Endothelial cell of umbilical vein (primary cell): ENCODE measurements around the gene LRRC17. TPM values are rescaled to one million over a fixed set of nuclear protein-coding genes. Genes with fewer than 3 reads are reported as not detected.

Source experiments
- BruUV-seq: library from RNA; stranded (reverse); fragments of 400-500 nt; replicated peaks from 2 replicates; lab custom pipeline; 2021; lab: Mats Ljungman, UMichigan
- CTCF ChIA-PET: fragments of 300-600, 350-600 bp; sonication (Branson Sonifier 250); formaldehyde crosslinking; loops from one replicate; lab custom pipeline; 2021; ENCODE audit warnings: antibody characterized with exemption, inconsistent platforms; lab: Charles Lee
- POLR2A ChIA-PET: fragments of 300-600, 350-600 bp; sonication (Branson Sonifier 250); formaldehyde crosslinking; loops from one replicate; lab custom pipeline; 2021; ENCODE audit warnings: antibody characterized with exemption, inconsistent platforms; lab: Charles Lee
- DNase-seq: peaks from one replicate; pipeline ENCODE4 v3.0.0-alpha.2; 2011; ENCODE audit warnings: low read depth, low spot score
- FAIRE-seq: peaks from 2 replicates; lab custom pipeline; 2011; peaks lifted over from hg19 to GRCh38; lab: Jason Lieb, UNC
- H2AFZ ChIP-seq: 2 replicates; pipeline ENCODE4 v1.6.0; 2012; ENCODE audit warnings: low read depth, low read length, control low read depth, inconsistent platforms
- H3K27ac ChIP-seq: 2 replicates; pipeline ENCODE4 v1.5.1; 2011; ENCODE audit warnings: low read depth, mild to moderate bottlenecking, control low read depth, low read length, moderate library complexity; ENCODE audit not compliant: insufficient read depth
- H3K27me3 ChIP-seq, 2 experiments: 2 replicates each; pipeline versions ENCODE4 v1.6.0 to v1.6.1; 2011; ENCODE audit warnings: low read length in 2 of 2, mixed read lengths in 1 of 2; ENCODE audit not compliant: control insufficient read depth in 2 of 2, insufficient read depth in 2 of 2
- H3K36me3 ChIP-seq, 2 experiments: 2 replicates in 1 of 2; 3 replicates in 1 of 2; pipeline ENCODE4 v1.5.1; 2011; ENCODE audit warnings: low read length in 2 of 2, mild to moderate bottlenecking in 1 of 2, moderate library complexity in 1 of 2; ENCODE audit not compliant: control insufficient read depth in 2 of 2, insufficient read depth in 2 of 2; ENCODE audit errors: extremely low read depth in 1 of 2
- H3K4me1 ChIP-seq: 3 replicates; pipeline ENCODE4 v1.5.1; 2011; ENCODE audit warnings: mild to moderate bottlenecking, low read length; ENCODE audit not compliant: control insufficient read depth, insufficient read depth; ENCODE audit errors: extremely low read depth
- H3K4me2 ChIP-seq: 2 replicates; pipeline ENCODE4 v1.6.1; 2011; ENCODE audit warnings: low read length, control low read depth, mixed read lengths; ENCODE audit not compliant: insufficient read depth
- H3K4me3 ChIP-seq, 3 experiments: fragments of 200-600 bp in 1 of 3; sonication (generic), shearing (Covaris generic) in 1 of 3; replicated peaks in 1 of 3; 2 replicates each; pipeline ENCODE4 v1.5.1; 2011 to 2016; ENCODE audit warnings: control low read depth in 3 of 3, low read length in 3 of 3, mild to moderate bottlenecking in 2 of 3, inconsistent platforms in 1 of 3, low read depth in 1 of 3, moderate library complexity in 1 of 3; ENCODE audit not compliant: insufficient read depth in 1 of 3
- H3K79me2 ChIP-seq: 2 replicates; pipeline ENCODE4 v1.6.0; 2012; ENCODE audit warnings: low read length, inconsistent platforms; ENCODE audit not compliant: control insufficient read depth, insufficient read depth
- H3K9ac ChIP-seq: replicated peaks from 2 replicates; pipeline ENCODE3; 2011; ENCODE audit warnings: low read length, control low read depth; ENCODE audit not compliant: insufficient read depth; ENCODE audit errors: extremely low read depth
- H3K9me1 ChIP-seq: replicated peaks from 3 replicates; pipeline ENCODE4 v1.6.0; 2011; ENCODE audit warnings: mild to moderate bottlenecking, low read length; ENCODE audit not compliant: control insufficient read depth, insufficient read depth; ENCODE audit errors: extremely low read depth
- H3K9me3 ChIP-seq: replicated peaks from 2 replicates; pipeline ENCODE4 v1.5.1; 2012; ENCODE audit warnings: low read length, inconsistent platforms; ENCODE audit not compliant: control insufficient read depth, insufficient read depth
- H4K20me1 ChIP-seq: replicated peaks from 2 replicates; pipeline ENCODE3; 2011; ENCODE audit warnings: mild to moderate bottlenecking, low read length; ENCODE audit not compliant: control insufficient read depth, insufficient read depth; ENCODE audit errors: extremely low read depth
- EZH2 ChIP-seq: IDR thresholded peaks from 2 replicates; pipeline ENCODE4 v1.6.1; 2012; ENCODE audit warnings: borderline replicate concordance, low read depth, mild to moderate bottlenecking, moderate library complexity, low read length, inconsistent platforms; ENCODE audit not compliant: severe bottlenecking
- FOS ChIP-seq: IDR thresholded peaks from 2 replicates; pipeline ENCODE4 v1.6.1; 2011; ENCODE audit warnings: mild to moderate bottlenecking, low read length, moderate library complexity, borderline replicate concordance; ENCODE audit not compliant: insufficient read depth
- GATA2 ChIP-seq: IDR thresholded peaks from 2 replicates; pipeline ENCODE4 v1.7.0; 2011; ENCODE audit warnings: low read depth, mild to moderate bottlenecking, moderate library complexity, mixed read lengths, low read length; ENCODE audit not compliant: insufficient read length, insufficient read depth
- JUN ChIP-seq: IDR thresholded peaks from 2 replicates; pipeline ENCODE4 v1.6.1; 2011; ENCODE audit warnings: borderline replicate concordance, low read depth; ENCODE audit not compliant: insufficient read length, insufficient read depth
- MYC ChIP-seq: IDR thresholded peaks from one replicate; pipeline ENCODE4 v1.6.1; 2011; ENCODE audit warnings: mild to moderate bottlenecking, low read depth, low read length
- POLR2AphosphoS5 ChIP-seq: IDR thresholded peaks from 2 replicates; pipeline ENCODE4 v1.6.1; 2012; ENCODE audit warnings: low read depth, mild to moderate bottlenecking, control low read depth, low read length, moderate library complexity; ENCODE audit not compliant: insufficient read depth
- dilution Hi-C: fragments of 300-500 bp; cut with MboI; formaldehyde crosslinking; loops from one replicate; pipeline ENCODE4 v1.15.0; 2019; ENCODE audit warnings: low sequenced_read_pairs; ENCODE audit not compliant: extremely low pct_ligation_motif_present
- intact Hi-C: fragments of 100-400 bp; cut with micrococcal nuclease; formaldehyde crosslinking; loops from one replicate; pipeline ENCODE4 v1.10.0; 2022
- polyA plus RNA-seq, 4 experiments: library from polyadenylated mRNA; depleted of rRNA in 3 of 4; stranded (reverse) in 3 of 4; unstranded in 1 of 4; fragments of >200 nt; gene quantifications; 2 replicates each; pipeline versions ENCODE4 v1.2.1 to v1.2.3, GENCODE V29; 2011 to 2012; ENCODE audit warnings: missing spikeins in 1 of 4
- total RNA-seq: library from RNA; stranded (reverse); gene quantifications from 2 replicates; pipeline ENCODE4 v1.2.3, GENCODE V29; 2021
- TF ChIP-seq, protein P1 (sequence below), 2 donors: IDR thresholded peaks; 1 replicate in 1 of 2; 2 replicates in 1 of 2; pipeline ENCODE4 v1.5.1; 2011; ENCODE audit warnings: low read length in 2 of 2, mild to moderate bottlenecking in 2 of 2, moderate library complexity in 2 of 2, control low read depth in 1 of 2, inconsistent platforms in 1 of 2, low read depth in 1 of 2; ENCODE audit not compliant: insufficient read depth in 1 of 2; ENCODE audit errors: extremely low read depth in 1 of 2

The LRRC17 gene
- total and polyA plus RNA-seq, 2 donors (not counting 3 experiments of a cell fraction or from before 2014, with no cell fraction given) = 22.7 to 33.7 TPM

DNA sequence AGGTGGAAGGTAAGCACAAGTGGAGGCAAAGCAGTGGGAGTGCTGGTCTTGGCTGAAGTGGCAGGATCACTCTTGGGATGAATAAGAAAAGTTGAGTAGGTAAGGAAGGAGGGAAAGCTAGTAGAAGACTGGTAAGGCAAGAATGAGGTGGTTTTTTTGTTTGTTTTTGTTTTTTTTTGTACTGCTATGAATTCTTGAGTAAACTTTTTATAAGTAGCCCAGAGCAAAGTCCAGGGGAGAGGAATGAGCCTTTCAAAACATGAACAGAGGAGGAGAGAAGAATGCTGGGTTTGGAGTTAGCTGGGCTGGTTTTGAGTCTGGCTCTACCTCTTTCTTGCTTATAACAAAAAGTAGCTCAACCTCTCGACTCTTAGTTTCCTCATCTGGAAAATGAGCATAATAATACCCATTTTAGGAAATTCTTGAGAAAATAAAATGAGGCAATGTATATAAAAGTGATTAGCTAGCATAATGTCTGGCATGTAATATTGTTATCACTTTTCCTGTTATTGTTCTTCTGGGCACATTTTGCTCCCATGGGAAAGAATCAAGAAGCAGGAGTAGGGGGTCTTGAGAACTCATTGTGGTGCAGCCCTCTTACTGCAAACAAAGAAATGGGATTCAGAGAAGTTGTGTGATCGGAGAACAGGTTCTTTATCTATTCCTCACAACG is 24.1 kb upstream of the LRRC17 start:
- BruUV-seq = TSS peak; percentile 84
- Histone ChIP-seq H3K79me2 (no peaks in the 10 kb centered on the region), H3K36me3 (no peaks in the 10 kb centered on the region), H3K4me3 (no peak overlapping the region), H3K4me1 (peaks cover 55% of the 10 kb centered on the region), H3K27ac (peak overlapping the region; percentile 80), H2AFZ (no peak overlapping the region), H4K20me1 (no peaks in the 10 kb centered on the region), H3K9me3 (no peaks in the 10 kb centered on the region), H3K27me3 (no peaks in the 10 kb centered on the region), H3K9me1 (no peaks in the 10 kb centered on the region), H3K4me2 (no peak overlapping the region), H3K9ac (peak overlapping the region; percentile 5)
- intact Hi-C loops (loop anchor here (1.0 kb wide), 1 partner anchor 16 kb away; no protein-coding TSS in a partner anchor), dilution Hi-C loops (no loop called here)
- FAIRE-seq (peak; percentile 52), DNase-seq (peak; percentile 85)
- CTCF ChIA-PET = interaction anchor here (0.5 to 1.1 kb wide), 3 partner anchors 16 to 173 kb away, joined by 3 read pairs; no protein-coding TSS in a partner anchor
- POLR2A ChIA-PET = no interaction called here
- peak; percentile 67 for TF ChIP-seq JUN
- TF ChIP-seq, protein P1, sequence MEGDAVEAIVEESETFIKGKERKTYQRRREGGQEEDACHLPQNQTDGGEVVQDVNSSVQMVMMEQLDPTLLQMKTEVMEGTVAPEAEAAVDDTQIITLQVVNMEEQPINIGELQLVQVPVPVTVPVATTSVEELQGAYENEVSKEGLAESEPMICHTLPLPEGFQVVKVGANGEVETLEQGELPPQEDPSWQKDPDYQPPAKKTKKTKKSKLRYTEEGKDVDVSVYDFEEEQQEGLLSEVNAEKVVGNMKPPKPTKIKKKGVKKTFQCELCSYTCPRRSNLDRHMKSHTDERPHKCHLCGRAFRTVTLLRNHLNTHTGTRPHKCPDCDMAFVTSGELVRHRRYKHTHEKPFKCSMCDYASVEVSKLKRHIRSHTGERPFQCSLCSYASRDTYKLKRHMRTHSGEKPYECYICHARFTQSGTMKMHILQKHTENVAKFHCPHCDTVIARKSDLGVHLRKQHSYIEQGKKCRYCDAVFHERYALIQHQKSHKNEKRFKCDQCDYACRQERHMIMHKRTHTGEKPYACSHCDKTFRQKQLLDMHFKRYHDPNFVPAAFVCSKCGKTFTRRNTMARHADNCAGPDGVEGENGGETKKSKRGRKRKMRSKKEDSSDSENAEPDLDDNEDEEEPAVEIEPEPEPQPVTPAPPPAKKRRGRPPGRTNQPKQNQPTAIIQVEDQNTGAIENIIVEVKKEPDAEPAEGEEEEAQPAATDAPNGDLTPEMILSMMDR (IDR thresholded peaks at IDR 0.05; ENCODE audit: extremely low read depth in 1 of 2, insufficient read depth in 1 of 2, low read depth in 1 of 2, low read length in 2 of 2) = no peak
- peak; percentile 19 for TF ChIP-seq GATA2

DNA sequence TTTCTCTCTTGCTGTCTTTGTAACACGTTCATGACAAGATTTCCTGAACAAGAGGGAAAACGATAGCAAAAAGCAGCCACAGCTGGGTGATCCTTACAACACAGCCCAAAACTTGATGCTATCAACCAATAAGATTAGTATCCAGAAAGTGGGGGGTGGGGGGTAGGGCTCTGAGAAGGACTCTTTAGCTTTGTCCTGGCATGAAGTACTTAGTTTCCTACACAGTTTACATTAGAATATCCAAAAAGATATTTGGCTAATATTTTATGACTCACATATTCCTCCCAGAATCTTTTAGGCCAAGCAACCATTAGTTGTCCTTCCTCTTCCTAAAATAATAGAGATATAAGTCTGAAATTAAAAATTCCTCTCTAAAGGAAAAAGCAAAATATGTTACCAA is 22.9 kb upstream of the LRRC17 start:
- H4K20me1 ChIP-seq = no peaks in the 10 kb centered on the region
- peaks cover 51% of the 10 kb centered on the region for H3K4me1 ChIP-seq
- H3K4me3 ChIP-seq = no peak overlapping the region
- no peaks in the 10 kb centered on the region for H3K27me3 ChIP-seq
- BruUV-seq = no TSS peak
- no peaks in the 10 kb centered on the region for H3K9me3 ChIP-seq
- H3K9ac ChIP-seq = peak overlapping the region; percentile 38
- ChIA-PET POLR2A (interaction anchor here (0.6 kb wide), 1 partner anchor 95 kb away, joined by 3 read pairs; no protein-coding TSS in a partner anchor), CTCF (interaction anchor here (1.1 to 4.6 kb wide), 4 partner anchors 16 to 172 kb away, joined by 3 to 36 read pairs (median 10); partner anchors contain the start of gene LRRC17)
- H3K79me2 ChIP-seq = no peaks in the 10 kb centered on the region
- dilution Hi-C loops = no loop called here
- intact Hi-C loops = loop anchor here (1.0 kb wide), 2 partner anchors 18 to 103 kb away; no protein-coding TSS in a partner anchor
- H3K4me2 ChIP-seq = no peak overlapping the region
- peak overlapping the region; percentile 89 for H3K27ac ChIP-seq
- H2AFZ ChIP-seq = no peak overlapping the region
- no peaks in the 10 kb centered on the region for H3K9me1 ChIP-seq
- FAIRE-seq (no peak), DNase-seq (peak; percentile 52)
- TF ChIP-seq MYC = no peak
- TF ChIP-seq EZH2 = no peak
- no peak for TF ChIP-seq POLR2AphosphoS5
- TF ChIP-seq FOS = peak; percentile 32
- TF ChIP-seq, protein P1 (IDR thresholded peaks at IDR 0.05; ENCODE audit: extremely low read depth in 1 of 2, insufficient read depth in 1 of 2, low read depth in 1 of 2, low read length in 2 of 2) = no peak
- TF ChIP-seq GATA2 = peak; percentile 43
- H3K36me3 ChIP-seq = no peaks in the 10 kb centered on the region
